HepG2 (cell line): Measurements from ENCODE around the gene CCND1. TPM values are rescaled to one million over a fixed set of nuclear protein-coding genes. Genes with fewer than 3 reads are reported as not detected.

Experiments used
- ETV6 ChIP-seq: sonication (generic); formaldehyde crosslinking; conservative IDR thresholded peaks from 2 replicates; pipeline ENCODE4 v1.4.0; 2020; ENCODE audit warnings: missing genetic modification reagents
- GLI4 ChIP-seq: sonication (generic); formaldehyde crosslinking; IDR thresholded peaks from 2 replicates; pipeline ENCODE4 v1.5.1; 2020; ENCODE audit warnings: missing genetic modification reagents, mild to moderate bottlenecking, moderate library complexity, borderline replicate concordance
- GTF3A ChIP-seq: sonication (generic); formaldehyde crosslinking; conservative IDR thresholded peaks from 2 replicates; pipeline ENCODE4 v1.4.0; 2020; ENCODE audit warnings: mild to moderate bottlenecking, missing genetic modification reagents
- HCFC1 ChIP-seq: fragments of 150-350 bp; IDR thresholded peaks from 2 replicates; pipeline ENCODE4 v1.6.1; 2014; ENCODE audit warnings: low read depth, low read length
- IRX3 ChIP-seq: sonication (generic); formaldehyde crosslinking; IDR thresholded peaks from 2 replicates; pipeline ENCODE4 v1.8.1; 2023; ENCODE audit warnings: mild to moderate bottlenecking, low read depth, missing genetic modification reagents, borderline replicate concordance
- MED13 ChIP-seq: sonication (generic); formaldehyde crosslinking; IDR thresholded peaks from 2 replicates; pipeline ENCODE4 v1.5.0; 2020; ENCODE audit warnings: missing genetic modification reagents
- MTA1 ChIP-seq: sonication (generic); formaldehyde crosslinking; IDR thresholded peaks from 2 replicates; pipeline ENCODE4 v1.4.0; 2020; ENCODE audit warnings: missing genetic modification reagents, mild to moderate bottlenecking, borderline replicate concordance
- MTA3 ChIP-seq: sonication (generic); formaldehyde crosslinking; IDR thresholded peaks from 2 replicates; pipeline ENCODE4 v1.4.0; 2020; ENCODE audit warnings: missing genetic modification reagents
- NFE2L2 ChIP-seq: fragments of 150-350 bp; IDR thresholded peaks from 2 replicates; pipeline ENCODE4 v1.6.1; 2014; ENCODE audit warnings: low read length
- NFRKB ChIP-seq: fragments of 450-650 bp; IDR thresholded peaks from 2 replicates; pipeline ENCODE4 v1.6.1; 2017
- SALL1 ChIP-seq: sonication (generic); formaldehyde crosslinking; IDR thresholded peaks from 2 replicates; pipeline ENCODE4 v1.8.0; 2022; ENCODE audit warnings: mild to moderate bottlenecking, missing genetic modification reagents
- SRY ChIP-seq: sonication (generic); formaldehyde crosslinking; IDR thresholded peaks from 2 replicates; pipeline ENCODE4 v1.8.0; 2022; ENCODE audit warnings: mild to moderate bottlenecking, missing genetic modification reagents
- ZNF136 ChIP-seq: sonication (generic); formaldehyde crosslinking; IDR thresholded peaks from 2 replicates; pipeline ENCODE4 v1.8.1; 2022; ENCODE audit warnings: low read depth, mild to moderate bottlenecking, moderate library complexity, missing genetic modification reagents
- ZNF253 ChIP-seq: sonication (generic); formaldehyde crosslinking; IDR thresholded peaks from 2 replicates; pipeline ENCODE4 v1.8.0; 2022; ENCODE audit warnings: mild to moderate bottlenecking, missing genetic modification reagents, borderline replicate concordance
- ZNF460 ChIP-seq: sonication (generic); formaldehyde crosslinking; IDR thresholded peaks from 2 replicates; pipeline ENCODE4 v1.5.1; 2020; ENCODE audit warnings: missing genetic modification reagents, mild to moderate bottlenecking, borderline replicate concordance
- ZNF547 ChIP-seq: sonication (generic); formaldehyde crosslinking; IDR thresholded peaks from 2 replicates; pipeline ENCODE4 v1.5.1; 2020; ENCODE audit warnings: mild to moderate bottlenecking, missing genetic modification reagents
- ZNF615 ChIP-seq: sonication (generic); formaldehyde crosslinking; IDR thresholded peaks from 2 replicates; pipeline ENCODE4 v1.5.0; 2020; ENCODE audit warnings: mild to moderate bottlenecking, missing genetic modification reagents, borderline replicate concordance
- ZNF713 ChIP-seq: sonication (generic); formaldehyde crosslinking; IDR thresholded peaks from 2 replicates; pipeline ENCODE4 v1.4.0; 2020; ENCODE audit warnings: mild to moderate bottlenecking, missing genetic modification reagents
- ZNF850 ChIP-seq: sonication (generic); formaldehyde crosslinking; conservative IDR thresholded peaks from 2 replicates; pipeline ENCODE4 v1.9.0; 2021; ENCODE audit warnings: mild to moderate bottlenecking, missing genetic modification reagents
- polyA plus RNA-seq, 8 experiments: library from polyadenylated mRNA; depleted of rRNA in 3 of 8; stranded (reverse) in 7 of 8; unstranded in 1 of 8; fragments of >200 nt; fragmentation: Illumina TruSeq in 4 of 8; extraction: Trizol in 4 of 8; gene quantifications; 2 replicates each; pipeline versions ENCODE4 v1.2.1 to v1.2.3, GENCODE V29; 2011 to 2016; ENCODE audit warnings: low read depth in 4 of 8, missing spikeins in 1 of 8, mixed read lengths in 1 of 8; ENCODE audit not compliant: insufficient read depth in 1 of 8
- total RNA-seq, 5 experiments: library from RNA; depleted of rRNA; stranded (reverse); fragments of >200 nt; fragmentation: Illumina TruSeq; extraction: Trizol; gene quantifications; 2 replicates each; pipeline ENCODE4 v1.2.3, GENCODE V29; 2016; ENCODE audit warnings: low read depth in 1 of 5
- TF ChIP-seq, protein P1 (sequence below): sonication (generic); formaldehyde crosslinking; IDR thresholded peaks from 2 replicates; pipeline ENCODE4 v1.9.0; 2022; ENCODE audit warnings: low read depth, missing genetic modification reagents
- TF ChIP-seq, protein P2 (sequence below): conservative IDR thresholded peaks from 2 replicates; pipeline ENCODE4 v1.6.1; 2018; ENCODE audit warnings: missing genetic modification reagents
- TF ChIP-seq, protein P3 (sequence below): sonication (generic); formaldehyde crosslinking; IDR thresholded peaks from 2 replicates; pipeline ENCODE4 v1.5.0; 2020; ENCODE audit warnings: mild to moderate bottlenecking, missing genetic modification reagents
- TF ChIP-seq, protein P4 (sequence below): sonication (generic); formaldehyde crosslinking; IDR thresholded peaks from 2 replicates; pipeline ENCODE4 v1.8.1; 2023; ENCODE audit warnings: mild to moderate bottlenecking, missing genetic modification reagents, borderline replicate concordance
- TF ChIP-seq, protein P5 (sequence below): sonication (generic); formaldehyde crosslinking; IDR thresholded peaks from 2 replicates; pipeline ENCODE4 v1.5.1; 2020; ENCODE audit warnings: missing genetic modification reagents, mild to moderate bottlenecking, borderline replicate concordance

Gene CCND1
- total and polyA plus RNA-seq, 2 of the 13 experiments (the other 11 are each of a cell fraction or from before 2014, with no cell fraction given): 107 to 136 TPM

DNA sequence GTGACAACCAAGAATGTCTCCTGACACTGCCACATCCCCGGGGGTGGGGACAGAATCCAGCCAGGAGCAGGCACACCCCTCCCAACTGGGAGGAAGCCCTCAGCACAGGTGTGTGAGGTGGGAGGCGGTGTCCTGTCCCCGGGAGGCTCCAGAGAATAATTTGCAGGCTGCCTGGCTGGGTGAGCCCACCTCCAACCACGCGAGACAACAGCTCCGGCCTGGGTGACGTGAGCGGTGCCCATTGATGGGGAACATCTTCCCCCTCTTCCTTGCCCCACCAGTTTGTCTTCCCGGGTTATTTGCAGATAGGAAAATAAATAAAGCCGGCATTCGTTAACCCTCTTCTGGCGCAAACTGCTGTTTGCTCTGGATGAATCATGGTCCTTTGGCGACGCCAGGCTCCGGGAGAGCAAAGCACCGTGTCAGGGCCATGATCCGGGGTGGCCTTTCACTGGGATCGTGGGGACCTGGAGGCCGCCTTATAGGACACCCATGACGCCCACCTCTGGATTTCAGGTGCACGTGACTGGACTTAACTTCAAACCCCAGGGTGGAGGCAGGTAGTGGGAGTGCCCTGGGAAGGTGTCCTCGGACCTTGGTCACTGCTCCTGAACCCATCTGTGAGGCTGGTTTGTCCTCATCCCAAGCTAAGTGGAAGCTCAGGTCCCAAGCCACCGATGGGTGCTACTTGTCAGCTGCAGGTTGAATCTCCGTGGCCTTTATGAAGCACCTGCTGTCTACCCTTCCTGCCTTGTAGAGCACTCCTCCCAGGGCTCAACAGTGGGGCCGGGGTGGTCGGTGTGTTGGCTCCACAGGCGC, 13.9 kb downstream of the CCND1 start (continued):
- TF ChIP-seq, protein P1, sequence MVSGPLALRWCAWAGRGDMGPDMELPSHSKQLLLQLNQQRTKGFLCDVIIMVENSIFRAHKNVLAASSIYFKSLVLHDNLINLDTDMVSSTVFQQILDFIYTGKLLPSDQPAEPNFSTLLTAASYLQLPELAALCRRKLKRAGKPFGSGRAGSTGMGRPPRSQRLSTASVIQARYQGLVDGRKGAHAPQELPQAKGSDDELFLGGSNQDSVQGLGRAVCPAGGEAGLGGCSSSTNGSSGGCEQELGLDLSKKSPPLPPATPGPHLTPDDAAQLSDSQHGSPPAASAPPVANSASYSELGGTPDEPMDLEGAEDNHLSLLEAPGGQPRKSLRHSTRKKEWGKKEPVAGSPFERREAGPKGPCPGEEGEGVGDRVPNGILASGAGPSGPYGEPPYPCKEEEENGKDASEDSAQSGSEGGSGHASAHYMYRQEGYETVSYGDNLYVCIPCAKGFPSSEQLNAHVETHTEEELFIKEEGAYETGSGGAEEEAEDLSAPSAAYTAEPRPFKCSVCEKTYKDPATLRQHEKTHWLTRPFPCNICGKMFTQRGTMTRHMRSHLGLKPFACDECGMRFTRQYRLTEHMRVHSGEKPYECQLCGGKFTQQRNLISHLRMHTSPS (CRISPR knock-in tag): peak; percentile 60; the same call in 1 of the 2 replicates
- peak; percentile 43; the same call in 1 of the 2 replicates for TF ChIP-seq ZNF547
- peak; percentile 83; the same call in 1 of the 2 replicates for TF ChIP-seq ZNF136 (CRISPR knock-in tag)
- TF ChIP-seq MTA1 (CRISPR knock-in tag): peak; percentile 73; the same call in 1 of the 2 replicates
- TF ChIP-seq GLI4 (CRISPR knock-in tag): 0 out of 2 replicates have a peak, but pooled peaks have one; percentile 53
- no peak for TF ChIP-seq ZNF713 (CRISPR knock-in tag)
- no peak for TF ChIP-seq GTF3A
- TF ChIP-seq NFE2L2: no peak
- TF ChIP-seq ZNF460: no peak
- TF ChIP-seq ZNF850 (CRISPR knock-in tag): no peak
- no peak for TF ChIP-seq MTA3 (CRISPR knock-in tag)
- no peak for TF ChIP-seq IRX3 (CRISPR knock-in tag)
- TF ChIP-seq SRY: no peak
- TF ChIP-seq, protein P2, sequence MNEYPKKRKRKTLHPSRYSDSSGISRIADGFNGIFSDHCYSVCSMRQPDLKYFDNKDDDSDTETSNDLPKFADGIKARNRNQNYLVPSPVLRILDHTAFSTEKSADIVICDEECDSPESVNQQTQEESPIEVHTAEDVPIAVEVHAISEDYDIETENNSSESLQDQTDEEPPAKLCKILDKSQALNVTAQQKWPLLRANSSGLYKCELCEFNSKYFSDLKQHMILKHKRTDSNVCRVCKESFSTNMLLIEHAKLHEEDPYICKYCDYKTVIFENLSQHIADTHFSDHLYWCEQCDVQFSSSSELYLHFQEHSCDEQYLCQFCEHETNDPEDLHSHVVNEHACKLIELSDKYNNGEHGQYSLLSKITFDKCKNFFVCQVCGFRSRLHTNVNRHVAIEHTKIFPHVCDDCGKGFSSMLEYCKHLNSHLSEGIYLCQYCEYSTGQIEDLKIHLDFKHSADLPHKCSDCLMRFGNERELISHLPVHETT (CRISPR knock-in tag): no peak
- no peak for TF ChIP-seq ZNF615
- TF ChIP-seq, protein P3, sequence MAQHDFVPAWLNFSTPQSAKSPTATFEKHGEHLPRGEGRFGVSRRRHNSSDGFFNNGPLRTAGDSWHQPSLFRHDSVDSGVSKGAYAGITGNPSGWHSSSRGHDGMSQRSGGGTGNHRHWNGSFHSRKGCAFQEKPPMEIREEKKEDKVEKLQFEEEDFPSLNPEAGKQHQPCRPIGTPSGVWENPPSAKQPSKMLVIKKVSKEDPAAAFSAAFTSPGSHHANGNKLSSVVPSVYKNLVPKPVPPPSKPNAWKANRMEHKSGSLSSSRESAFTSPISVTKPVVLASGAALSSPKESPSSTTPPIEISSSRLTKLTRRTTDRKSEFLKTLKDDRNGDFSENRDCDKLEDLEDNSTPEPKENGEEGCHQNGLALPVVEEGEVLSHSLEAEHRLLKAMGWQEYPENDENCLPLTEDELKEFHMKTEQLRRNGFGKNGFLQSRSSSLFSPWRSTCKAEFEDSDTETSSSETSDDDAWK (CRISPR knock-in tag): no peak
- TF ChIP-seq, protein P4, sequence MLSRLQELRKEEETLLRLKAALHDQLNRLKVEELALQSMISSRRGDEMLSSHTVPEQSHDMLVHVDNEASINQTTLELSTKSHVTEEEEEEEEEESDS (CRISPR knock-in tag): 0 out of 2 replicates have a peak, but pooled peaks have one; percentile 65
- TF ChIP-seq NFRKB: no peak
- no peak for TF ChIP-seq ETV6
- TF ChIP-seq ZNF253: no peak
- TF ChIP-seq, protein P5, sequence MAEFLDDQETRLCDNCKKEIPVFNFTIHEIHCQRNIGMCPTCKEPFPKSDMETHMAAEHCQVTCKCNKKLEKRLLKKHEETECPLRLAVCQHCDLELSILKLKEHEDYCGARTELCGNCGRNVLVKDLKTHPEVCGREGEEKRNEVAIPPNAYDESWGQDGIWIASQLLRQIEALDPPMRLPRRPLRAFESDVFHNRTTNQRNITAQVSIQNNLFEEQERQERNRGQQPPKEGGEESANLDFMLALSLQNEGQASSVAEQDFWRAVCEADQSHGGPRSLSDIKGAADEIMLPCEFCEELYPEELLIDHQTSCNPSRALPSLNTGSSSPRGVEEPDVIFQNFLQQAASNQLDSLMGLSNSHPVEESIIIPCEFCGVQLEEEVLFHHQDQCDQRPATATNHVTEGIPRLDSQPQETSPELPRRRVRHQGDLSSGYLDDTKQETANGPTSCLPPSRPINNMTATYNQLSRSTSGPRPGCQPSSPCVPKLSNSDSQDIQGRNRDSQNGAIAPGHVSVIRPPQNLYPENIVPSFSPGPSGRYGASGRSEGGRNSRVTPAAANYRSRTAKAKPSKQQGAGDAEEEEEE (CRISPR knock-in tag): no peak
- peak; percentile 79 for TF ChIP-seq SALL1 (CRISPR knock-in tag)
- no peak for TF ChIP-seq HCFC1
- TF ChIP-seq MED13 (CRISPR knock-in tag): no peak; the same call in 1 of the 2 replicates
